NCI-H69 (cell line): ENCODE results near the gene PEX11G.
"Not testable (repeated sequence)": the region's sequence is repeated elsewhere in the genome, so short reads cannot be mapped to it uniquely, and the experiment has no call there.

Source experiments
- DNase-seq: peaks from one replicate; lab custom pipeline; 2025; lab: John Stamatoyannopoulos, UW

The PEX11G gene

GRCh38 chr19:7467009-7467989 lies 21.5 kb downstream of the PEX11G start:
- no peak for DNase-seq

- no peak for DNase-seq
These were observed 25.3 kb downstream of the PEX11G start for GRCh38 chr19:7463575-7463974.

GRCh38 chr19:7461841-7462629 lies 26.8 kb downstream of the PEX11G start:
- no peak for DNase-seq

GRCh38 chr19:7460562-7460966 lies 28.3 kb downstream of the PEX11G start:
- DNase-seq = no peak

- no peak for DNase-seq
These were observed 29.1 kb downstream of the PEX11G start for GRCh38 chr19:7459773-7460172.

GRCh38 chr19:7458675-7459074 lies 30.2 kb downstream of the PEX11G start:
- no peak for DNase-seq

GRCh38 chr19:7456964-7457541 lies 31.8 kb downstream of the PEX11G start:
- no peak for DNase-seq

GRCh38 chr19:7455600-7456296 lies 33.1 kb downstream of the PEX11G start:
- no peak for DNase-seq

- no peak for DNase-seq
These were observed 33.8 kb downstream of the PEX11G start for GRCh38 chr19:7454998-7455397.

GRCh38 chr19:7450243-7451223 lies 38.3 kb downstream of the PEX11G start:
- no peak for DNase-seq

GRCh38 chr19:7449391-7450070 lies 39.3 kb downstream of the PEX11G start:
- DNase-seq = not testable (repeated sequence)

GRCh38 chr19:7447648-7448047 lies 41.2 kb downstream of the PEX11G start:
- DNase-seq = no peak

- DNase-seq = no peak
These were observed 43.7 kb downstream of the PEX11G start for GRCh38 chr19:7445104-7445503.

- DNase-seq = no peak
These were observed 44.8 kb downstream of the PEX11G start for GRCh38 chr19:7444042-7444441.

- DNase-seq = no peak
These were observed 46.4 kb downstream of the PEX11G start for GRCh38 chr19:7442423-7442822.

GRCh38 chr19:7441468-7442146 lies 47.2 kb downstream of the PEX11G start:
- no peak for DNase-seq

- no peak for DNase-seq
These were observed 48.5 kb downstream of the PEX11G start for GRCh38 chr19:7440188-7440975.

- no peak for DNase-seq
These were observed 53.2 kb downstream of the PEX11G start for GRCh38 chr19:7435586-7435985.

- DNase-seq = no peak
These were observed 54.4 kb downstream of the PEX11G start for GRCh38 chr19:7434391-7434790.
